H1 (cell line): ENCODE results near the gene LIPE. TPM values are rescaled to one million over a fixed set of nuclear protein-coding genes. Genes with fewer than 3 reads are reported as not detected.

Experiments
- CHD2 ChIP-seq: IDR thresholded peaks from 2 replicates; pipeline ENCODE4 v1.6.1; 2012; ENCODE audit warnings: low read length, improper control_type of control experiment
- CTCF ChIP-seq, 3 experiments: IDR thresholded peaks; 1 replicate in 2 of 3; 2 replicates in 1 of 3; pipeline versions ENCODE4 v1.5.1 to v1.6.1; 2011; ENCODE audit warnings: low read length in 3 of 3, mild to moderate bottlenecking in 3 of 3, inconsistent platforms in 2 of 3, low read depth in 1 of 3, moderate library complexity in 1 of 3; ENCODE audit not compliant: insufficient read depth in 1 of 3; ENCODE audit errors: control extremely low read depth in 1 of 3
- GTF2F1 ChIP-seq: IDR thresholded peaks from 2 replicates; pipeline ENCODE4 v1.6.1; 2012; ENCODE audit warnings: low read depth, low read length, improper control_type of control experiment, borderline replicate concordance
- PHF8 ChIP-seq: fragments of 200-600 bp; sonication (generic); conservative IDR thresholded peaks from 2 replicates; pipeline ENCODE4 v1.7.1; 2012; ENCODE audit warnings: low read depth, mild to moderate bottlenecking, inconsistent platforms, low read length, moderate library complexity
- polyA plus RNA-seq, 7 experiments: library from polyadenylated mRNA; depleted of rRNA in 3 of 7; stranded (reverse) in 5 of 7; unstranded in 2 of 7; fragments of >200 nt in 5 of 7; fragments of 200-250 nt in 2 of 7; gene quantifications; 1 replicate in 5 of 7; 2 replicates in 1 of 7; 4 replicates in 1 of 7; pipeline versions ENCODE4 v1.2.1 to v1.2.3, GENCODE V29; 2011 to 2013; ENCODE audit warnings: missing spikeins in 2 of 7, mixed read lengths in 2 of 7
- total RNA-seq: library from RNA; stranded (reverse); fragmentation: NEBNext Ultra II Directional; extraction: Animal tissue kit (Norgen Biotek cat#: 25700); gene quantifications from 2 replicates; pipeline ENCODE4 v1.2.1, GENCODE V29; 2021

LIPE gene
- total and polyA plus RNA-seq, 2 of the 8 experiments (the other 6 are each of a cell fraction or from before 2014, with no cell fraction given): 8.7 to 15.9 TPM

DNA sequence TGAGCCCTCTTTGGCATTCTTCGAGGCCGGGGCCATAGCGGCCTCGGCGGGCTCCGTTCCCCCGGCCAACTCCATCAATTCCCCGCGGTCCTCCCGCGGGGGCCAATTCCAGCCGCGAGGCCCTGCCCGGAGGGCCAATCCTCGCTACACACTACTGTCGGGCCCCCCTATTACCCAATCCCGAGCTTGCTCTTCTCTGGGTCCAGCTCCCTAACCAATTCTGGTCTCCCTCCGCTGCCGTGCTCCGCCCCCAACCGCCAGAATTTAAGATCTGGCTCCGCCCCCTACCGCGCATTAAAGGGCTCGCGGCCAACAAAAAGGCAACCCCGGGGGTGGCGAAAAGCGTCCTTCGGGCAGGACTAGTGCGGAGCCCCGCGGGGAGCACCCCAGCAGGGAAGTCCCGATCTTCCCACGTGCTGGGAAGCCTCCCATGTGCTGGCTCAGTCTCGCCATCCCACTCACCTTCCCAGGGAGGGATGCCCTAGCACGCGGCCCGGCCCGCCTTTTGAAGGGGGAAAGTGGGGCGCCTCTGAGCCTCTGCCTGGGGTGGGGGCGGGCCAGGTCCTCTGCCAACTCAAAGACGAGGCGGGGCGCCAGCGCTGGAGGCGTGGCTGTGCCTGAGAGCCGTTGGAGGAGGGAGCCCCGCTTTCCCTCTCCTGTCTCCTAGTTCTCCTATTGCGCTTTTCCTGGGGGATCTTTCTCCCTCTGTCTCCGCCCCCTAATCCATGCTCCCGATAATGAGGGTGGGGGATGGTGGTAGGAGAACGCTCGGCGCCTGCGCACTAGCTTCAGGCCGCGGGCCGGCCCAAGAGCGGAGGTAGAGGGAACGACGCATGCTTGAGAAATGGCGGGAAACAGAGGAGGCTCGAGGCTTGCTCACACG is 3.5 kb downstream of the LIPE start (continued):
- TF ChIP-seq CTCF (IDR thresholded peaks at IDR 0.05; ENCODE audit: control extremely low read depth in 1 of 3, insufficient read depth in 1 of 3, low read depth in 1 of 3, low read length in 3 of 3): no peak
- TF ChIP-seq GTF2F1: no peak
- peak; percentile 80 for TF ChIP-seq PHF8
- no peak; the same call in 1 of the 2 replicates for TF ChIP-seq CHD2
